NCI-H2029 (cell line): Measurements from ENCODE around the gene COL16A1.
"Not testable (repeated sequence)": the region's sequence is repeated elsewhere in the genome, so short reads cannot be mapped to it uniquely, and the experiment has no call there.

Experiments
- DNase-seq: peaks from one replicate; lab custom pipeline; 2025; lab: John Stamatoyannopoulos, UW

Gene COL16A1

DNA sequence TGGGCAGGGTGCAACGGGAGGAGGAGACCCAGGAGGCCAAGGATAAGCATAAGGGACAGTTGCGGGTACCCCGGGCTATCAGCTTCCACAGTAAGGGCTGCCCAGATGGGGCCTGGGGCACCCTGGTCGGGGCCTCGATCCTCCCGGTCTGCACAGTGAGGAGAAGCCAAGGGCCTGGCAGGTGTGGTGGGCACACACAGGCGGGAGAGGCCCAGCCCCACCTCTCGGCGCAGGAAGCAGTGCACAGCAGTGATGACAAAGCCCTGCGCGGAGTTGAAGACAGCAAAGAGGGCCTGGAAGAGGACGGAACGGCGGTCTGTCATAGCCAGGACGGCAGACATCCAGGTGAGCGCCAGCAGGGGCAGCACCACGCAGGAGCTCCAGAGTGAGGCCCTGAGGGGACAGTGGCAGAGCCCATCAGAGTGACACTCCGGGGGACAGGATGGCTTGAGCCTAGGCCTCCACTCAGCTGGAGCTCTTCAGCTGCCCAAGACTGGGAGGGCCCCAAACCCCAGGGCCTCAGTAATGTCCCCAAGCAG is 29.0 kb upstream of the COL16A1 start:
- no peak for DNase-seq

DNA sequence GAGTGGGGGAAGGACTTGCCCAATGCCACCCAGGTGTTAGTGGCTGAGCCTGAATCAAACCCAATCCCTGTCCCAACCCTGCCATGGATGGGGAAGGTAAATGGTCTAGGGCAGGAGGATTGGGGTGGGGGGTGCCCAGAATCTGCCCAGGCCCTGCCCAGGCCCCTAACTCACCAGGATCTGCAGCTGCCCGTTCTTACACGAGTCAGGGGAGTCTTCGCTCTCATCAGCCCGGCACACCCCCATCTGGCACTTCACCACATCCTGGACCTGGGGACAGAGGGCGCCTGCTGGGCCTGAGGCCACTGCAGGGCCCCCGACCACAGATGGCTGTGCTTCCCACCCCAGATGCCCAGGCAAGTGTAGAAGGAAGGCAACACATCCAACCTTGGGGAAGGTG is 28.5 kb upstream of the COL16A1 start:
- DNase-seq, result no peak

DNA sequence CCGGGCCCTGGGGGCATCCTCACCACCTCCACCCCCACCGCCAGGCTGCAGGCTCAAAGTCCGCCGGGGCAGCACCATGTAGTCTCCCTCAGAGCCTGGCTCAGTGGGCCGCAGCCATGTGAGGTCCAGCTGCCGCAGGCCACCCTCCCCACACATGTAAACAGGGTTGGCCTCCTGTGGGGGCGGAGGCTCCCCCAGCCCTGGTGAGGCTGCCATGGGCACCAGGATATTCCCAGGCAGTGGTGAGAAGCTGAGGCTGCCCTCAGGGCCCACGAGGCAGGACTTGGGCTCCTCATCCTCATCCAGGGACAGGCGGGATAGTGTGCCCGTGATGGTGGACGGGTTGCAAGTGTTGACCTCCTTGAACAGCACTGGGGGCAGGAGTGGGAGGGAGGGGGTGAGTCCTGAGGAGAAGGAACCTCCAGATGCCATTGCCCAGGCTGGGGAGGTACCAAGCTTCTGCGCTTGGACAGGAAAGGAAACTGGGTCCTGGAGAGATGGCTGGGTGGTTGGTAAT is 27.3 kb upstream of the COL16A1 start:
- no peak for DNase-seq

DNA sequence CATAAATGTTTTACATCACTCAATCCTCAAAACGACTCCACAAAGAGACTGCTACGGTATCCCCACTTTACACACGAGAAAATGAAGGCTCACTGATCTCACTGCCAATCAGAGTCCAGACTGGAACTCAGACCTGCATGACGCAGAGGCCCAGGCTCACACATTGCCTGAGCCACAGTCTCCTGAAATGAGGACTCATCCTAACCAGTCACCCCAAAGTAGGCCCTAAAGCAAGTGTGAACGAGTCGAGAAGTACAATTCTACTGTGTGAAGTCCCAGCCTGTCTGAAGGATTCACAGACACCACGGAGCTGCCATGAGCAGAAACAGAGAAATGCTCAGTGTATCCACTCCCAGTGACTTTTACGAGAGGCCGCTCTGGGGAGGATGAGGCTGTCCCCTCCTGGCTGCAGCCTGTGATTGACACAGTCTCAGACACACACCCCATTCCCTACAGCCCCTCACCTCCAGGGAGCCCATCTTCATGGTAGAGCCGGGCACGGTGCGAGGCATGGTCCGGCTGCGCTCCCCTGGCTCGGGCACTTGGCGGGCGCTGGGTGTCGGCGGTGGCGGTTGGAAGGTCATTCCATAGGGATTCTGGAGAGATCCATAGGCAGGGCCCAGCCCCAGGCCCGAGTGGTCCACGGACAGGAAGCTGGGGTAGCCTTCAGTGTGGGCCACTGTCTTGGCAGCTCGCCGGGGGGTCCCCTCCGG is 26.7 kb upstream of the COL16A1 start:
- DNase-seq, result no peak

DNA sequence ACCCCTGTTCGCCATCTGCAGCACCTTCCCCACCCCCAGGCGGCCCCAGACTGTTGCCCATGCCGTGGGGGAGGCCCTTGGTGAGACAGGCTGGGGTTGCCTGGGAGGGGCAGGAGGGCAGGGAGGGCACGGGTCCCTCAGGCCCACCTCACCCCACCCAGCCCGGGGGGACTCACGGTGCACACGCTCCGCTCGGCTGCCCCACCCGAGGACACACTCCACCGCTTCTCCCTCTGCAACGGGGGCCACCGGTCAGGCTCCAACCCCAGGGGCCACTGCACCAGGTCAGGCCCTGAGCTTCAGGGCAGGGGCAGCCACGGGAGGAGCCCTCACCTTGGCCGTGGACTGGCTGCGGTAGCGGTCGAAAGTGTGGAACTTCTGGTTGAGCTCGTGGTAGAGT is 24.0 kb upstream of the COL16A1 start:
- DNase-seq, result no peak

DNA sequence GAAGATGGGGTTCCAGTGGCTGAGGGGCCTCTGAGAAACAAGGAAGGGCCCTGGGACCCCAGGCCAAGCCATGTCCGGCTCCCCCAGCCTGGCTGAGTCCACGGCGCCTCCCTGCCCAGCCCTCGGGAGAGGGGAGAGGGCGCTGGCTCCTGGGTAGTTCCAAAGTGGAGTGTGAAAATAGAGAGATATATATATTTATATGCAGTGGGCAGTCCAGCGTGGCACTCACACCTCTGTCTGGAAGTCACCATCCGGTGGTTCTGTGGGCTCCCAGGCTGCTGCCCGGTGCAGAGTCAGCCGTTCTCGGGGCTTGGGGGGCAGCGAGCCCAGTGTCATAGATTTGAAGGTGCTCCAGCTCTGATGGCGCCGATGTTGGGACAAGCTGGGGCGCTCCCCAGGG is 23.4 kb upstream of the COL16A1 start:
- no peak for DNase-seq

DNA sequence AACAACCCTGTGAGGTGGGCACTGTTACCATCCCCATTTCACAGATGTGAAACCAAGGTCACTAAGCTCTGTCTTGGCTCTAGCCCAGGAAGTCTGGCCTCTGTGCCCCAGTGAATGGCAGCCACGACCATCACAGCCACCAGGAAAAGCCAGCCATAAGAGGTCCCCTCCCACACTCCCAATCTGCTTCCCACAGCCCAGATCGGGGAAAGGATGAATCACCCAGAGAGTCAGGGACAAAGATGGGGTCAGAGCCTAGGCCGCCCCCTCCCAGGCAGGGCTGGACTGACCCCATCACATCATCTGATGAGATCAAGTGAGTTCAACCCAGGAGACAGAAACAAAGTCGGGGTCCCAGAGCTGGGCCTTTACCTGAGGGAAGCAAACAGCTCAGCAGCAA is 22.9 kb upstream of the COL16A1 start:
- DNase-seq, result no peak

DNA sequence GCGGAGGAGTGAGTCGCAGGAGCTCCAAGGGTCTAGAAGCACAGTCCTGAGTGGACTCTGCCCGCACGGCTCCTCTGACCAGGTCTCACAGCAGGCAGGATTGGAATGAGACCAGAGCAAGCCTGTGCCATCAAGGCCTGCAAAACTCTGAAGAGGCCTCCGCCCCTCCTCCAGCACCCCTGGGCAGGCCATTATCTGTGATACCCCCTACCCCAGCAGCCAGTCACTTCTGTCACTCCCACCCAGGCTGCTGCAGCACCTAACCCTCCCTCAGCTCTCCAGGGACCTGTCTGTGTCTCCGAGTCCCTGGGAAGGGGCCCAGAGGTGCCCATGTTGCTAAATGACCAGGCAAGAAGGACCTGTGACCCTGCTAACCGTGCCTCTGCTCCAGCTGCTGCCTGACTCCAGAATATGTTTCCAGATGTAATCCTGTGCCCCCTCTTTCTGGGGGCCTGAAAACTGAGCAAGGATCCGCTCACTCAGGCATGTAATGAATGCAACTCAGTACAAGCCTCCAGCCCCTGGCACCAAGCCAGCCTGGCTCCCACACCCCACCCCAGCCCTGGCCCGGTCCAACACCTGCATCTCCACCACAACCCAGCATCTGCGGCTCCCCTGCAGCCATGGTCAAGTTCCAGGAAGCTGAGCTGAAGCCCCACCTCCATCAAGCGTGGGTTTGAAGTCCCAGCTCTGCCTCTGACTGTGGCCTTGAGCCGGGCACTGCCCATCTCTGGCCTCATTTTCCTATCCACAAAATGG is 22.1 kb upstream of the COL16A1 start:
- no peak for DNase-seq

DNA sequence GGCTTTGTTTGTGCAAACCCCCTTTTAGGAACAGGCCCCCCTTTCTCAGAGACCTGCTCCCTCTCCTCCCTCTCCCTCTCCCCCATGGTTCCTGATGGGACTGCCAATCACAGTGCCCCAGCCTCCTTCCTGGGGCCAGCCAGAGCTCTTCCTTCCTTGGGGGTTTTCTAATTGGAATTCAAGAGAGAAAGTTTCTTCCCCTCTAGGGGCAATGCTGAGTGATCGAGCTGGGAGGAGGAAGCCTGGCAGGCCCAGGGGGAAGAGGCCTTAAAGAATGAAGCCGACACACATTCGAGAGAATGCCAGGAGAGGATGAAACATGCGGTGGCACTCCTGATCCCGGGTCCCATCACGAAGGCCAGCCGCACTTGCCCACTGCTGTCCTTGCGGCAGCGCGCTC is 21.3 kb upstream of the COL16A1 start:
- no peak for DNase-seq

DNA sequence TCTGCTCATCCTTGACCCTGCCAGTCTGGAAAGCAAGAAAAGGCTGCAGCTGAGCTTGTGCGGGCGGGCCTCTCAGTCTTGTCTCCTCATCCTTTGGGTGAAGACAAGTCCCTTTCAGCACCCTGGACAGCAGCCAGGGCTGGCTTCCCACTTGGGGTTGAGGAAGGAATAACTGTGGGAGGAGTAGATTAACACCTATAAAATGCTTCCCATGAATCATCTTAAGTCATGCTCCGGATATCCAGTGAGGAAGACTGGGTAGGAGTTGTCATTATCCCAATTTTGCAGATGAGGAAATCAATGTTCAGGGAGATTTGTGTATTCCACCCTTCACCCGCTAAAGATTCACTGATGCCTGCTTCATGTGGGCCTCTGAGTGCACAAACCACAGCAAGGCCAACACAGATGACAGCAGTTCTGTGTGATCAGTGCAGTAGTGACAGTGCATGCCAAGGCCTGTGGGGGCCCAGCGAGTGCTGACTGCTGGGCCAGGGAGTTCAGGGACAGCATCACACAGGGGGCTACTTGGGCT is 20.1 kb upstream of the COL16A1 start:
- no peak for DNase-seq

DNA sequence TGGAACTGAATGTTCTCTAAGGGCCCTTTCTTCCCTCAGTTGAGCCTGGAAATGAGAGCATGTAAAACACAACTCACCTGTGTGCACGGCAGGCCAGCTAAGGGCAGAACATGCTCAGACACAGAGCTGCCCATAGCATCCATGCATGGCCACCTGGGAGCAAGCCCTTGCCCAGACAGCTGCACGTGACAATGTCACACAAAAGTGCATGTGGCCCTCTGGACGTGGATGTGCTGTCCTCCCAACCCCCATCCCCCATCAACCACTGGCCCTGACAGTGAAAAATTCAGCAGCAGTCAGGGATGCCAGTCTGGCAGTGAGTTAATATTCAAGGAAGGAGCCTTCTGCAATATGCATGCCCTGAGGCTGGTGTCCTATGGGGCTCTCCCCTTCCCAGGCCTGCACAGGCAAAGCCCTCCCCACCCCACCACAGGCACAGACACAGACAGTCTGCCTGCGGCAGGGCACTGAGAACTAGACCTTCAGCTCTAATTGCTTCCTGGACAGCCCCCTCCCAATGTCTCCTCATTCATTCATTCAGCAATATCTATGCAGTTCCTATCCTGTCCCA is 14.6 kb upstream of the COL16A1 start:
- DNase-seq, result no peak

DNA sequence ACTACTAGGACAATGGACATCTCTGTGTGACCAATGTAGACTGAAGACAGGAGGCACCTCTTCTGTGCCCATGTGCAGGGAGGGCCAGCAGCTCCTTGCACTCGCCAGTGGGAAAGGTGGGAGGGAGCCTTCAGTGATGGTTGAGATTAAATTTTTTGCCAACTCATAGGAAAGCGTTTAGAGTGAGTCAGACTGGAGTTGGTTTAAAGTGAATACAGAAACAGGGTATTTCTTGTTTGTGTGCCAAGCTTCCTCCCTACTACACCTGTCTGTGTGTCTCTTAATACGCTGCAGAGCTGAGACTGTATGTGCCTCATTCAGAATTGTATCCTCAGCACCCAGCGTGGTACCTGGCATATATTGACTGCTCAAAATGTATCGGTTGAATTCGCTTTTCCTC is 13.5 kb upstream of the COL16A1 start:
- no peak for DNase-seq

DNA sequence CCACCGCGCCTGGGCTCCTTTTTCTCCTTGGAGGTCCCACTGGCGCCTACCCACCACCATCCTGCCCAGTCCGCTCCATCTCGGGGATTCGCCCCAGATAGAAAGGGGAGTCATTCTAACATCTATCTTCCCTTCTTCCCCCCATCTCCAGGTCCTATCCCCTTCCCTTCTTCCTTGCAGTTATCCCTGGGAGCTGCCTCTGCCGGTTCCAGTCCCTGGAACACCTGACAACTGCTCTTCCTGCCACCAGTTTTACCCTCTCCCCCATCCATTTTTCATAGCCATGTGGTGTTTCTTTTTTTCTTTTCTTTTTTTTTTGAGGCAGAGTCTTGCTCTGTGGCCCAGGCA is 12.0 kb upstream of the COL16A1 start:
- no peak for DNase-seq

DNA sequence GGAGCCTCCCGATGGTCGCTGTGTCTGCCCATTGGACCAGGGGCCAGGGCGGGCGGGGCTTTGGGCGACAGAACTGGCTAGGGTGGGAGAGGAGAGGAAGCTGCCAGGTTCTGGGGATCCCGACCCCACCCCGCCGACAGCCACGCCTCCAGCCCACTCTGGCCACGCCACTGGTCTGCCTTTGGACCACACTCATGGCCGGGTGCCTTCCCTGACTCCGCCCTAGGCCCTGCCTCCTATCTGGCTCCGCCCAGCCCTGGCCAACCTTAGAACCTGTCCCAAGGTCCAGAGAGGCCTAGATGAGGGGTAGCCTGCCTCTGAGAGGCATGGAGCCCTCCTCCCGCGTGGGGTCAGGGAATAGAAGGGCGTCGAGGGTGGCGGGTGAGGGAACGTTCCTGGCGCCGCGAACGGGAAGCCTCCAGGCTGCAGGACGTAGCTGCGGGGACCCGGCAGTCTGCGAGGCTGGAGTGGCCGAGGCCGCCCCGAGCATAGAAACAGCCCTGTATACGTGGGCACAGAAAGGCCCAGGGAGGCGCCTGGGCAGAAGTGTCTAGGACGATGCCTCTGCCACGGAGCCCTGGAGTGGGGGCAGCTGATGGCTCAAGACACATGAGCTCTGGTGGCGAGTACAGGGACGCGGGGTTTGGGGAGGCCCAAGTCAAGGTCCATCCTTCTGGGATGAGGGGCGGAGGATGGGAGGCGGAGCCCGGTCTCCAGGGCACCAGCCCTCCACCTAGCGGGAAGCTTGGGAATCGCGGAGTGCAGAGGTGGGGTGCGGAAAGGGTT is 11.5 kb upstream of the COL16A1 start:
- DNase-seq, result peak; percentile 47

DNA sequence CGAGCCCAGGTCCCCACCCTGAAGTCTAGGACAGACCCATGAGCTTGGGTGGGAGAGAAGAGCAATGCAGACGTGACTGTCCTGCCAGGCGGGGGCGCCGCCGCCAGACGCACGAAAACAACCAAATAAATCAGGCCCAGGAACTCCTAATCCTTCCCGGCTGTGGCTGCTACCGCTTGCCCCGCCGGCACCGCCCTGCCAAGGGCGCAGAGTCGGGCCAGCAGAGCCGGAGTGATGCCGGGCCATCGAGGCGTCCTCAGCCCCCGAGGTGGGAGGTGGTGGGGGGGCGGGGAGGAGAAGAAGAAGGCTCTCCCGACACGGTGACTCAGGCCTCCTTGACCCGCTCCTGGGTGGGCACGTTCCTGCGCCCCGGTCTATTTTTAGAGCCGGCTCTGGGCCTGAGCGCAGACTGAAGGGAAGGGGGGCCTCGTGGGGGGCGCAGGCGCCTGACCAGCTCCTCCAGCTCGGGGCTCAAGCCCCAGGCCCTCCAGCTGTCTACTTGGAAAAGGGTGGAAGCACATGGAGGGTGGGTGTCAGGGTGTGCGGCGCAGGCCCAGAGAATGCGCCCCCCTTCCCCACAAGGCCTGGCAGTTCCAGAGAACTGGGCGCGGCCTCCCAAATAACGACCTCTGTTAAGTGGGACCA is 10.7 kb upstream of the COL16A1 start:
- no peak for DNase-seq

DNA sequence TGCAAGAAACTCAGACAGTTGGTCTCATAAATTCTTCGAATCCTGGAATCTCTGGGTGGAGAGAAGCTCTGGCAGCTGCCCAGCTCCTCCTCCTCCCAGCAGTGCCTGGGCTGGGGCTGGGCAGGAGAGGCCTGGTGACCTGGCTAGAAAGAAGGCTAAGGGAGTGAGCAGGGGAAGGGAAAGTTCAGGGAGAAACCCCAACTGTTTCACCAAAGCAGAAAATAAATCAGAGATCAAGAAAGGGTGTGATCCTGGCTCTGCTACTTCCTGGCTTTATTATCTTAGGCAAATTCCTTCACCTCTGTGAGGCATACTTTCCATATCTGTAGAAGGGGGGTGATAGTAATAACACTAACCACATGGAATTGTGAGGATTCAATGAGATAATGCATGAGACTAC is 8.8 kb upstream of the COL16A1 start:
- DNase-seq, result no peak

DNA sequence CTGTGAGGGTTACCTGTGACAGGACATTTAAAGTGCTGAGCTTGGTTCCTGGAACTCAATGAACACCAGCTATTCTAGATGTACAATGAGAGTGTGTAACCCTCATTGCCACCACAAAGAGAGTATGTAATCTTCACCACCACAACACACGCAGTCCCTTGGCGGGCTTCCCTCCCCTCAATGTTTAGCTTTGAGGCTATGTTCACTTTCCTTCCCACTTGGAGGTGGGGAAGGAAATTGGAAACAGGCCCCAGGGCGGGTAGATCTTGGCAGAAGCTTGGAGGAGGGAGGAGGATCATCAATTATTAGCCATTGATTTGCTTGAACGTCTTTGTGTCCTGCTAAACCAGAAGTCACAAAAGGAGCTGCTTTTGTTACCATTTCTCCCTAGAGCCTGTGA is 8.3 kb upstream of the COL16A1 start:
- no peak for DNase-seq

DNA sequence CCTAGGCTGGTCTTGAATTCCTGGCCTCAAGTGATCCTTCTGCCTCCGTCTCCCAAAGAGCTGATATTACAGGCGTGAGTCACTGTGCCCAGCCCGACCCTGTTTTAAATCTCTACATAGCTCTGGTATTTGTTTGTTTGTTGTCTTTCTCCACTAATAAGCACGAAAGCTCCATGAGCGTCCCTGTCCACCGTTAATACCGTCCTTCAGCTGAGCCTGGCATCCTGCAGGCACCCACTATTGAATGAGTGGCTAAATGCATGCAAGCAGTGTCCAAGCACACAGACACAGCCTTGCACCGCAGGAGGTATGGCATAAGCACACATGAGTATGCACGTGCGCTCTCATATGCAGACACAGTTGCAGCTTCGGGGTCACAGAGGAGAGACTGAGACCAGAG is 4.5 kb upstream of the COL16A1 start:
- no peak for DNase-seq

DNA sequence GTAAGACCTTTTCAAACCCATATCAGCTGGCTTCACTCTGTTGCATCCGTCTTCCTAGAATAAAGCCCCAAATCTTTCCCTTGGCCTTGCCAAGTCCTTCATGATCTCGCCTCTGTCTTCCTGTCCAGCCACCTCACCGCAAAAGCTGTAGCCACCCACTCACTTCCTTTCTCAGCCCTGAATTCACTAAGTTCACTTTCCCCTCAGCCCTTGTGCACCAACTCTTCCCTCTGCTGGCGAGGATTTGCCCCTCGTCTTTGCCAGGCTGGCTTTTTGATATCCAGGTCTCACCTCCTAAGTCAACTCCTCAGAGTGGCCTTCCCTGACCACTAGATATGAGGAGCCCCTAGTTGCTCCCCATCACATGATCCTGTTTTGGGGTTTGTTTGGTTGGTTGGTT is 3.9 kb upstream of the COL16A1 start:
- DNase-seq, result no peak

DNA sequence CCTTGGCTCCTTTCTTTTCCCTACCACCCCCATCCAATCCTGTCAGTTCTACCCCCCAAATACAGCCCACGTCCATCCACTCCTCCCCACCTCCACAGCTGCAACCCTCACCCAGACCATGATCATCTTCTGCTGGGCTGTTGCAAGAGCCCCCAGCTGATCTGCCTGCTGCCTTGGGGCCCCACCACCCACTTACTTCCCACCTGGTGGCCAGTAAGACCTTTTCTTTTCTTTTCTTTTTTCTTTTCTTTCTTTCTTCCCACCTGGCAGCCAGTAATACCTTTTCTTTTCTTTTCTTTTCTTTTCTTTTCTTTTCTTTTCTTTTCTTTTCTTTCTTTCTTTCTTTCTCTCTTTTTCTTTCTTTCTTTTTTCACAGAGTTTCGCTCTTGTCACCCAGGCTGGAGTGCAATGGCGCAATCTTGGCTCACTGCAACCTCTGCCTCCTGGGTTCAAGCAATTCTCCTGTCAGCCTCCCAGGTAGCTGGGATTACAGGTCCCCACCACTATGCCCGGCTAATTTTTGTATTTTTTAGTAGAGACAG is 3.3 kb upstream of the COL16A1 start:
- not testable (repeated sequence) for DNase-seq

DNA sequence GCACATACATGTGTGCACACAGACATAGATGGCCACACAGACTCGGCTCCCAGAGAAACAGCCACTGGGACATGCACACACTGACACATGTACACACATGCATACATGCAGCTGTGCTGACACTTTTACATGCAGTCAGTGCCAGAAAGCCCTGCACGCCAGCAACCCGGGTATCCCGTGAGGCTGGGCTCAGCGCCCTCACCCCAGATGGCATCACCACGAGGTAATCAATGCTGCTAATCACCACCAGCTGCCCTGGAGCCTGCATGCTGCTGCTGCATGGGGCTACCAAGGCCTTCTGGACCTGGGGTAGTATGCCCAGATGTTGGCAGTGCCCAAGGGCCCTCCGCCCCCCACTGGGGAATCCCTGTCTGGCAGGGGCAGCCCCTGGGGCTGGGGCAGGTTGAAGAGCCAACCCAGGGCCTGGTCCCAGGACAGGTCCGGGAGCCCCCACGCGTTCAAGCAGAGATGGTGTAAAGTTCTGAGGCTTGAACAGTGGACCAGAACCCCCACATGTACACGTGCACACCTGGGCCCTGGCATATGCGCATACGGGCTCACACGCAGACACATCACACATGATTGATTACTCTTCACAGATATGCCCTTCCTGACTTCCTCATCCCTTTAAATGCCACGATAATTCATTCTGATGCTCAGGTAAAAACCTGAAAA is 2.7 kb upstream of the COL16A1 start:
- no peak for DNase-seq
